Stomach smooth muscle (tissue), 2 donors: ENCODE measurements around the gene EFEMP1.

ENCODE experiments used
- H3K27ac ChIP-seq: one replicate; pipeline ENCODE4 v1.7.0; 2013; ENCODE audit warnings: mild to moderate bottlenecking, low read length, inconsistent platforms
- H3K27me3 ChIP-seq, 2 donors: one replicate each; pipeline ENCODE4 v1.7.0; 2013; ENCODE audit warnings: low read length in 2 of 2; ENCODE audit not compliant: insufficient read depth in 2 of 2, control insufficient read depth in 1 of 2
- H3K36me3 ChIP-seq, 2 donors: one replicate each; pipeline ENCODE4 v1.7.0; 2013; ENCODE audit warnings: low read length in 2 of 2; ENCODE audit not compliant: control insufficient read depth in 2 of 2, insufficient read depth in 2 of 2
- H3K4me1 ChIP-seq: one replicate; pipeline ENCODE4 v1.7.0; 2013; ENCODE audit warnings: low read length; ENCODE audit not compliant: control insufficient read depth, insufficient read depth
- H3K4me3 ChIP-seq, 2 donors: one replicate each; pipeline ENCODE4 v1.7.0; 2013; ENCODE audit warnings: low read length in 2 of 2
- H3K9ac ChIP-seq, 2 donors: one replicate each; pipeline ENCODE4 v1.7.0; 2013; ENCODE audit warnings: low read length in 2 of 2, mild to moderate bottlenecking in 1 of 2
- H3K9me3 ChIP-seq, 2 donors: one replicate each; pipeline ENCODE4 v1.7.0; 2013; ENCODE audit warnings: low read length in 2 of 2; ENCODE audit not compliant: control insufficient read depth in 2 of 2
- donor health status: healthy.
- donor health status: Pancreatic carcinoma.

Gene EFEMP1

DNA sequence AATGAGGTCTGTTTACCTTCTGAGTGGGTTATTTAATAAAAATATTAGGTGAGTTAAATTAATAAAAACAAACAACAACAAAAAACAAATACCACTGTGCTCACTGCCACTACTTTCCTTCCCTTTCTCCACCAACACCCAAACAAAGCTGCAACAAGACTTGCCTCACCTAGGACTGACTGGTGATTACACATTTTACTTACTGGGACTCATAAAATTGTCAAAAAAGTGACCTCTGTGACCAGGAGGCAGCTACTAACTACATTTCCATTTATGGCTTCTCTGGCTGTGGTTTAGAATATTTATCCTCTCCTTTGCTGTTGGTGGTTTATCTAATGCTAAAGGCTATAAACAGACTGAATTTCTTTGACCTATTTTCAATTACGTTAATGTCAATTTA lies 39.8 kb downstream of the EFEMP1 start:
- H3K9ac ChIP-seq = no peak overlapping the region
- no peak overlapping the region for H3K27ac ChIP-seq
- H3K4me1 ChIP-seq = peaks cover 3% of the 10 kb centered on the region
- no peaks in the 10 kb centered on the region for H3K9me3 ChIP-seq
- H3K4me3 ChIP-seq = no peak overlapping the region
- no peaks in the 10 kb centered on the region for H3K27me3 ChIP-seq
- H3K36me3 ChIP-seq = peaks cover 0 to 2% of the 10 kb centered on the region in 2 donors

DNA sequence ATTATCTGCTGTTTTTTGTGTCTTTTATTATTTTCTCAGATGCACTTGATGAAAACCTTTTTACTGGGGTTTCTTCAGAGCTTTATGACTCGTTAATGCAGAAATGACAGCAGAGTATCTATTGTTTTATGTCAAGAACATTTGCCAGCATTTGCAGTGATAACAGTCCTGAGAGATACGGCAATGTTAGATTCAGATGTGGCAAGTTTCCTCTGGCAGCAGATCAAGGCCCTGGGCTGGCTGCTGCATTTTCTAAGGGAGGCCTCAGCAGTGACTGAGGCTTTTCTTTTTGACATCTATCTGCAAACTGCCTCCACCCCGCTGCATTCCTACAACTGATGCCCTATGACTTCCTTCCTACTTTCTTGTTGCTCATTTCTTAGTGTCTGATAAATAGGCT lies 40.2 kb downstream of the EFEMP1 start:
- H3K4me1 ChIP-seq = peaks cover 3% of the 10 kb centered on the region
- no peak overlapping the region for H3K27ac ChIP-seq
- no peak overlapping the region for H3K4me3 ChIP-seq
- no peaks in the 10 kb centered on the region for H3K27me3 ChIP-seq
- H3K9me3 ChIP-seq = no peaks in the 10 kb centered on the region
- no peak overlapping the region for H3K9ac ChIP-seq
- peaks cover 0 to 2% of the 10 kb centered on the region in 2 donors for H3K36me3 ChIP-seq

DNA sequence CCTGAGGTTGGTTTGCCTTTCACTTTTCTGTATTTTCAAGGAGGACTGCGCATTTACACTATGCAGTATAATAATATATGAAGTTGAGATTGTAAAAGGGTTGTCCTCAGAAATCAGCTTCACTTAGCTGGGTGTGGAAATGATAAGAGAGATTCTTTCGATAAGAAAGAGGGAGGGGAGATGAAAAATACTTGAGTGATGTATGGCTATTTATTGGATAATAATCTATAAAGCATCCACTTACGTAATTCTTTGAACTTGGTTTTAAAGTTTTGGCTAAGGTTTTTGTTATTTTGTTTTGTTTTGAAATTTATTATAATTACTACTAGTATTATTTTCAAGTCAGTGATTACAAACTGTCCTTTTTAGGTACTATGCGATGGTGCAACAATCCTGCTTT lies 40.6 kb downstream of the EFEMP1 start:
- H3K27ac ChIP-seq = no peak overlapping the region
- no peak overlapping the region for H3K9ac ChIP-seq
- H3K4me3 ChIP-seq = no peak overlapping the region
- peaks cover 3% of the 10 kb centered on the region for H3K4me1 ChIP-seq
- H3K36me3 ChIP-seq = peaks cover 0 to 2% of the 10 kb centered on the region in 2 donors
- H3K9me3 ChIP-seq = no peaks in the 10 kb centered on the region
- no peaks in the 10 kb centered on the region for H3K27me3 ChIP-seq

DNA sequence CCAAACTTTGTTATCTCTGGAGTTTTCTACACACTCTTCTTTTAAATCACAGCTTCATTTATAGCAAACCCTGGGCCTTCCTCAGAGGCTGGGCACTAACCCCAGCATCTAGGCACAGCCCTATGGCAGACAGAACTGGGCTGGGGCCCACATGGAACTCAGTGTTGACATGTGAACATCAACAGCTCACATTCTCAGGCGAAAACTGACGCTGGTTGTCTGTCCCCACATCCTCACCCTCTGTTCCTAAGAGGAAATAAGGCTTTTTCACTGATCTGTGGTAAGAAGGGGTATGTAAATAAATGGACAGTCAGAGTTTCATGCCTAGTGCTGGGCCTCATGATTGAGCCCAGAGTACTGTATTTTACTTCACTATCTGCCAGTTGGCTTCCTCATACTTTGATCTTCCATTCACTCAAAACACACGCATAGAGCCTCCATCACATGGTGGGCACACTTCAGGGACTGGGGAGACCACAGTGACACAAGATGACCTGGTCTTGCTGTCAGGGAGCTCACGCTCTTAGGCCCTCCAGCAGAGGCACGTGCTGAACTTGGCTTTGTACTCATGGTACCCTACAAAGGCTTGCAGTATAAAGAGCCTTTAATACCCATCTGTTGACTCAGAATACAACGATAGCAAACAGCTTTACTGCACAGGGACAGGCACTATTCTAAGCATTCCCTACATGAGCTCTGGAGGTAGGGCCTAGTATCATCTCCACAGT lies 43.0 kb downstream of the EFEMP1 start:
- Histone ChIP-seq H3K4me1 (peaks cover 3% of the 10 kb centered on the region), H3K9ac (no peak overlapping the region), H3K4me3 (no peak overlapping the region), H3K27me3 (no peaks in the 10 kb centered on the region), H3K9me3 (no peaks in the 10 kb centered on the region), H3K36me3 (peaks cover 0 to 2% of the 10 kb centered on the region in 2 donors), H3K27ac (no peak overlapping the region)

DNA sequence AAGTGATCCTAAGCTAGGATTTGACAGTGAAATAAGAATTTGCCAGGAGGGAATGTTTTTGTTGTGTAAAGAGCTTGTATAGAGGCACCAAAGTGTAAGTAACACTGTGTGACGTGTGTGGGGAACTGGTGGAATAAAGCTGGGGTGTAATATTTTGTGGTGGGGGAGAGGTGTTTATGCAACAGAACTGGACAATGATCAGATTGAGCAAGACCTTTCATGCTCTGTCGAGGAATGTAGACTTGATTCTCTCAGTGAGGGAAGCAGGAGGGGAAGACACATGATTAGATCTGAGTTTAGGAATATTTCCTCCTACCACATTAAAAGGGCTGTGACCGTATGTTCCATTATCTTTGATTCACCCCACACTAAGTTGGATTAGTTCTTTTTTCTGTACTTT lies 43.6 kb downstream of the EFEMP1 start:
- no peak overlapping the region for H3K9ac ChIP-seq
- no peaks in the 10 kb centered on the region for H3K4me1 ChIP-seq
- H3K36me3 ChIP-seq = peaks cover 0 to 2% of the 10 kb centered on the region in 2 donors
- no peak overlapping the region for H3K4me3 ChIP-seq
- H3K9me3 ChIP-seq = no peaks in the 10 kb centered on the region
- no peak overlapping the region for H3K27ac ChIP-seq
- no peaks in the 10 kb centered on the region for H3K27me3 ChIP-seq

DNA sequence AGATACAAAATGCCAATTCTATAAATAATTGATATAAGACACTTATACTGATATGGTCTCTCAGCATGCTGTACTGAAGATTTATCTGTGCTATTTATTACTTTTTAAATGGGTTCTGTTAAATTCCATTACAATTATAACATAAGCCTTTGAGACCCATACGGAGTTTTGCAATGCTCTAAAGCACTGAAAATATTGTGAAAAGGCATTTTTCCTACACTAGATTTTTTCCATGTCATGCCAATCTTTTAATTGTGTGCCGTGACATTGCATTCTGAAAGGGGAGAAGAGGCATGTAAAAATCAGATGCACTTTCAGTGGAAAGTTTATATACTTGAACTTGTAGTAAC lies 46.5 kb downstream of the EFEMP1 start:
- Histone ChIP-seq H3K9me3 (no peaks in the 10 kb centered on the region), H3K4me3 (no peak overlapping the region), H3K9ac (no peak overlapping the region), H3K4me1 (no peaks in the 10 kb centered on the region), H3K27me3 (no peaks in the 10 kb centered on the region), H3K27ac (no peak overlapping the region), H3K36me3 (peaks cover 0 to 2% of the 10 kb centered on the region in 2 donors)

DNA sequence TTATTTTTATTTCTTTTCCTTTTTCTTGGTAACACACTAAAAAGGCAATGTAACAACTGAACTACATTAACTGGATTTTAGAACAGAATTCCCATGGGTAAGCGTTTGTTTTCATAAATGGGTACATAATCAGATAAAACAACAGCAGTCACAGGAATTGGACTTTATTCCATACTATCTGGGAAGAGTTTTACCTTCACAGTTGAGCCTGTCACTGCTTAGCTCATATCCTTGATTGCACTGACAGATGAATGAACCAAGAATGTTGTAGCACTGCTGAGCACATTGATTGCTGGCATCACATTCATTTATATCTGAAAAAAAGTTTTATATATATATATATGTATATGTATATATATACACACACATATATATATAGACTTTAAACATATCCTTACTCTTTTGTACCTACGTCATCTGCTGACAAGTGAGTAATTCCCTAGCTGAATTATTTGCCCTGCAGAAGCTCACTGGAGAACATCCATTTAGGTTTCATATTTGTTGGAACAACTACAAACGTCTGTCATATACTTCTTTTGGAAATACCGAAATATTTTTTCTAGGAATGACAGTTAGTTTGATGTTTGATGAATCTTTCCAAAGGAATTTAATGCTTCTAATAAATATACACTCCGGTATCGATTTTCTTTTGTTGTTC lies 47.0 kb downstream of the EFEMP1 start:
- no peaks in the 10 kb centered on the region for H3K9me3 ChIP-seq
- H3K27ac ChIP-seq = no peak overlapping the region
- no peak overlapping the region for H3K9ac ChIP-seq
- H3K4me3 ChIP-seq = no peak overlapping the region
- no peaks in the 10 kb centered on the region for H3K4me1 ChIP-seq
- no peaks in the 10 kb centered on the region for H3K27me3 ChIP-seq
- H3K36me3 ChIP-seq = peaks cover 0 to 2% of the 10 kb centered on the region in 2 donors

DNA sequence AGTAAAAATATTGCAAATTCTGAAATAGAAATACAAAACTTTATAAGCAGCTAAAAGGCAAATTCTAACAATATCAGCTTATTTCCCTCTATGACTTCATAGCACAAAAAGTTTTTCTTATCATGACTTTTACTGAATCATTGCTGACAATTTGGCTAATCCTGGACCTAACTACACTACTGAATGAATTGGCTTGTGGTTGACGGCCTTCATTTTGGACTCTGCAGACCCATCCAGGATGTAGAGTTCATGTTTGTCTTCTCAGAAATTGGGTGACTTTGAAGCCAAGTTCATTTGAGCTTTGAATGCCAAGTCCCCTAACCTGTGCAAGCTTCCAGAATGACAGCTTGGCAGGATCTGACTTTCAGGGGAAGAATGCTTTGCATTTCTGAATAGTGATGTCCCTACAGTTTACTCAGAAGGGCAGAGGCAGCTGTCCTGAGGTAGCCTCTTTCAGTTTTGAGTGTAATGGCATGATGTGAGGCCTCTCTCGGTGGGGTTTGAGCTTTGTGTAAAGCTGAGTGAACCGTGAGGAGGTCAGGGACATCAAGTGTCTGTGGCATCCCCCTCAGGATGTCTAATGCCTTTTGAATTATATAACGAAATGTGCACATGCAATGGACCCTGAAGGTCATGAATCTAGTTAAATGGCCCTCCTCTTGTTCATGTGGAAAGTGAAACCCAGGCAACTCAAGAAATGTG lies 48.0 kb downstream of the EFEMP1 start:
- peaks cover 0 to under 1% of the 10 kb centered on the region in 2 donors for H3K36me3 ChIP-seq
- H3K27me3 ChIP-seq = no peaks in the 10 kb centered on the region
- no peaks in the 10 kb centered on the region for H3K9me3 ChIP-seq
- no peak overlapping the region for H3K4me3 ChIP-seq
- no peak overlapping the region for H3K27ac ChIP-seq
- H3K4me1 ChIP-seq = no peaks in the 10 kb centered on the region
- H3K9ac ChIP-seq = no peak overlapping the region

DNA sequence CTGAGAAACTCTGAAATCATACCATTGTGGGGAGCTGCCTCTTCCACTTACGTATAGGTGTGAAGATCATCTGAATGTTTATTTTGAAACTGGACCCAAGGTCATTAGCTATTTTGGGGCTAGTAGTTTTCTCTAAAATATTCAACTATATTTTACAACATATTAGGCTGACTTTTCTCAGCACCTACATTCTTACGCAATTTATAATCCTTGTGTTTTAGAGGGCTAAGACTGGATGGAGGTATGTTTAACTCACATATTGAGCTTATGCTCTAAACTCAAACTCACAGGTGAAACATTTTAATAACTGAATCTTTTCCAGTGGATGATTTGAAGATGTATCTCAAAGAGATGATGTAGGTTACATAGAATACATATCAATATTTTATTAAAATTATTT lies 49.2 kb downstream of the EFEMP1 start:
- no peaks in the 10 kb centered on the region for H3K4me1 ChIP-seq
- no peaks in the 10 kb centered on the region for H3K27me3 ChIP-seq
- H3K4me3 ChIP-seq = no peak overlapping the region
- no peak overlapping the region for H3K27ac ChIP-seq
- H3K9ac ChIP-seq = no peak overlapping the region
- no peaks in the 10 kb centered on the region for H3K9me3 ChIP-seq
- no peaks in the 10 kb centered on the region for H3K36me3 ChIP-seq

DNA sequence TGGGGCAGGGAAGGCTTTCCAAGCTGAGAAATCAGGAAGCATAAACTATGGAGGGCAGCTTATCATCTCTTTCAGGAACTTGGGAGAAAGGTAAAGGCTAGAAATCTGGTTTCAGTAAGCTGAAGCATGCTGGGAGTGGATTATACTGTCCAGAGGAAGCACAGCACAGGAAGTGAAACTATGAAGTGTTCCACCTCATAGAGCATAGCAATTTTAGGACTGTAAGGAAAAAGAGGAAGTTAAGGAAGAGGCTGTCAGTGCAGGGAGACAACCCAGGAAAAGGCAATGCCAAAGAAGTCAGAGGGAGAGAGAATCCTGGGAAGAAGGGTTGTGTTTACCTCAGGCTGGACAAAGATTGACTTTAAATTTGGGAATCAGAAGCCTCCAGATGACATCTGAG lies 51.9 kb downstream of the EFEMP1 start:
- Histone ChIP-seq H3K9me3 (no peaks in the 10 kb centered on the region), H3K27me3 (no peaks in the 10 kb centered on the region), H3K4me3 (no peak overlapping the region), H3K27ac (no peak overlapping the region), H3K4me1 (no peaks in the 10 kb centered on the region), H3K36me3 (no peaks in the 10 kb centered on the region), H3K9ac (no peak overlapping the region)
